GM20000 (cell line): ENCODE results near the gene TMEM238.

Source experiments
- DNase-seq: peaks from one replicate; pipeline ENCODE4 v3.0.0; 2012; ENCODE audit warnings: low spot score
- TF ChIP-seq, protein P1 (sequence below): IDR thresholded peaks from 2 replicates; pipeline ENCODE4 v1.5.1; 2012; ENCODE audit warnings: mild to moderate bottlenecking, control low read depth; ENCODE audit errors: extremely low read depth, missing control alignments

The TMEM238 gene, protein sequence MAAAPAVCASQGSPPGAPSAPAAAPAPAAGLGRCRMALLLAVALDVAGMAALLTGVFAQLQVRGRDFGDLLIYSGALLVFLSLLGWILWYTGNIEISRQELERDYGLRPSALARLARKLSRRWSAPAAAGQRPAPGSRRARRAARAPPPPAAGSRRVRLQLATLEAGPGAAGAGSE

DNA sequence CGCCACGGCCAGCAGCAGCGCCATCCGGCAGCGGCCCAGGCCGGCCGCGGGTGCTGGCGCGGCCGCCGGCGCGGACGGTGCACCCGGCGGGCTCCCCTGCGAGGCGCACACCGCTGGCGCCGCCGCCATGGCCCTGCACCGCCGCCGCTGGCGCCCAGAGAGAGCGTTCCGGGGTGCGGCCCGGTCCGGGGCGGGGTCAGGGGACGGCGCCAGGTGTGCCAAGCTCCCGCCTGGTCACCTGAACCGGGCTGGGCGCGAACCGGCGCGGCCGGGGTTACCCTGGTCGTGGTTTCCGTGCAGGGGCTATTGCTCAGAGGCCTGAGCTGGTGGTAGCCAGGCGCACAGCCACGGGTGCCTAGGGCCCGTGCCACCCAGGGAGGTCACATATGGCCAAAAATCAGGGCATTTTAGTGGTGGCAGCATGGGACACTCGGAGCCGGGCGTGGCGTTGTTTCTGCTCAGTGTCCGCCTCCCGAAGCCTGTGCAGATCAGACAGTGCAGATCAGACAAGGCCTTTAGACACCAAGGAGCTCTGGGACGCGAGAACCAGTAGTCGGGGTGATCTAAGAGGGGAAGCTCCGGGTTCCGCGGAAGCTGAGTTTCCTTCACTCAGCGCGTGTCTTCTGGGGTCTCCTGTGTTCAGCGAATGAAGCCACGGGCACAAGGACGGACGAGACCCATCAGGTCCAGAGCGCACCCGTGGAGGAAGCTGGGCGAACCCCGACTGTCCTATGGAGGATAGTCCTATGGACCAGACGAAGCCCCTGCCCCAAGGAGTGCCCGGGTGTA, at the start of gene TMEM238:
TSS of gene TMEM238 (minus strand) at position 162 of the 789 bp plus-strand sequence. CDS start at position 129, 33 bp downstream.
- TF ChIP-seq, protein P1, sequence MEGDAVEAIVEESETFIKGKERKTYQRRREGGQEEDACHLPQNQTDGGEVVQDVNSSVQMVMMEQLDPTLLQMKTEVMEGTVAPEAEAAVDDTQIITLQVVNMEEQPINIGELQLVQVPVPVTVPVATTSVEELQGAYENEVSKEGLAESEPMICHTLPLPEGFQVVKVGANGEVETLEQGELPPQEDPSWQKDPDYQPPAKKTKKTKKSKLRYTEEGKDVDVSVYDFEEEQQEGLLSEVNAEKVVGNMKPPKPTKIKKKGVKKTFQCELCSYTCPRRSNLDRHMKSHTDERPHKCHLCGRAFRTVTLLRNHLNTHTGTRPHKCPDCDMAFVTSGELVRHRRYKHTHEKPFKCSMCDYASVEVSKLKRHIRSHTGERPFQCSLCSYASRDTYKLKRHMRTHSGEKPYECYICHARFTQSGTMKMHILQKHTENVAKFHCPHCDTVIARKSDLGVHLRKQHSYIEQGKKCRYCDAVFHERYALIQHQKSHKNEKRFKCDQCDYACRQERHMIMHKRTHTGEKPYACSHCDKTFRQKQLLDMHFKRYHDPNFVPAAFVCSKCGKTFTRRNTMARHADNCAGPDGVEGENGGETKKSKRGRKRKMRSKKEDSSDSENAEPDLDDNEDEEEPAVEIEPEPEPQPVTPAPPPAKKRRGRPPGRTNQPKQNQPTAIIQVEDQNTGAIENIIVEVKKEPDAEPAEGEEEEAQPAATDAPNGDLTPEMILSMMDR, result peak; percentile 8
- peak; percentile 75 for DNase-seq

DNA sequence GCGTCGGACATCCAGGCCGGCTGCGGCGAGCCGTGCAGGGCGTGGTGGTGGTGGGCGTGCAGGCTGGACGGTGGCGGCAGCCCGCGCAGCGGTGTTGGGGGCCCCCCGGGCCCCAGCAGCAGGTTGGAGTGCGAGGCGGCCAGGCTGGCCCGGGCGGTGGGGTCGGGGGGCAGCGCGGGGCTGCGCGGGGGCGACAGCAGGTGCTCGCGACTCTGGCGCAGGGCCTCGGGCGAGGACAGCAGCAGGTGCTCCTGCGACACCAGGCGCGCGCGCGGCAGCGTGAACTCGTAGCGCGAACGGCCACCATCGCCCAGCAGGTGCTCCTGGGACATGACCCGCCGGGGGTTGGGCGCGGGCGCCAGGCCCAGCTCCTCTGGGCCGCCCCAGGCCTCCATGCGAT, 49.2 kb upstream of the TMEM238 start:
- TF ChIP-seq, protein P1, result no peak

DNA sequence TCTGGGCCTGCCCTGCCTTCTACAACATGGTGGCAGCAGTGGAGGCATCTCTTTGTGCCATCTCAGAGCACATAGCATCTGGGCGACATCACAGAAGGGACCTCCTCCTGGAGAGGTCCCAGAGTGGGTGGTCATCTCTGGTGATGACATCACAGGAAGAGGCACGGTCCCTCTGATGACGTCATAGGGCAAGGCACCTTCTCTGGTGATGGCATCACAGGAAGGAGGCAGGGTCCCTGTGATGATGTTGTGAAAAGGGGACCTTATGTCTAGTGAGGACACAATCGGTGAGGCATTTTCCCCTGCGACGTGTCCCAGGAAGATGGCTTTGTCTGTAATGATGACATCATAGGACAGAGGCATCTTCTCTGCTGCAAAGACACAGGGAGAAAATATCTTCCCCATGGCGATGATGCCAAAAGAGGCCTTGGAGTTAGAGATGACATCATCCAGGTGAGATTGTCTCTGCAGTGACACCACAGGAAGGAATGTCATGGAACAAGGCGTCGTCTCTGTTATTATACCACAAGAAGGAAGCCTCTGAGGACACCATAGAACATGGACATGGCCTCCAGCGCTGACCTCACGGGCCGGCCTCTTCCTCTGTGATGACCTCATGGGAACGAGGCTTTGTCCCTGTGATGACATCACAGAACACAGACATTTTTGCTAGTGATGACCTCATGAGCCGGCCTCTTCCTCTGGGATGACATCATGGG, 48.3 kb upstream of the TMEM238 start:
- TF ChIP-seq, protein P1, result no peak

More for the DNA sequence above, 49.2 kb upstream of the TMEM238 start:
- peak; percentile 21 for DNase-seq

DNA sequence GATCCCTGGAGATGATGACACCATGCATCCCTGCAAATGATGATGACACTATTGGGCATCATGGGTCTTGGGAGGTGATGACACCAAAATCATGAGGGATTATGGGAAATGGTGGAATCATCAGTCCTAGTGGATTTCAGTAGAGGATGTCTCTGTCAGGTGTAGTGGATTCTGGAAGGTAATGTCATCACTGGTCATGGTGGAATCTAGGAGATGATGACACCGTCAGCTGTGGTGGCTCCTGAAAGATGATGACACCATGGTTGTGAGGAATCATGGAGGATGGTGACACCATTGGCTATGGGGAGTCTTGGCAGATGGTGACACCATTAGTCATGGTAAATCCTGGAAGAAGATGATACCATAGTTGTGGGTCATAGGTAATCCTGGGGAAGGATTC, 47.1 kb upstream of the TMEM238 start:
- TF ChIP-seq, protein P1, result no peak
- no peak for DNase-seq

More for the DNA sequence above, 48.3 kb upstream of the TMEM238 start:
- DNase-seq, result peak; percentile 32

DNA sequence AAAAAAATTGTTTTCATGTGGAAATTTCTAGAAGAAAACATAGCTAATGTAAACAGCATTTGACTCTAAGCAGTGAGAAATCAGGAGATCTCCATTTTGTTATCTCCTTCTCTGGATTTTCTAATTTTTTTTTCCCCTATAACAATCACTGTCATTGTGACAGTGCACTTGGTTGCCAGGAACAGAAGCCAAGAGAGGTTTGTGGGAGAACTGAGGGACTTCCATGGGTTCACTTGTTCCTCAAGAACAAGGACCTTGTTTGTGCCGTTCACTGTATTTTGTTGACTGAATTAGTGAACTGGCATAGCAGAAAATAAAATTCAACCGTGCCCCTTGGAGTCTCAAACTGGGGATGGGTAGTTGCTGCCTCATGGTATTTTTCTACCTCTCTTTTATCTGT, 42.0 kb upstream of the TMEM238 start:
- DNase-seq, result no peak
- TF ChIP-seq, protein P1, result no peak

DNA sequence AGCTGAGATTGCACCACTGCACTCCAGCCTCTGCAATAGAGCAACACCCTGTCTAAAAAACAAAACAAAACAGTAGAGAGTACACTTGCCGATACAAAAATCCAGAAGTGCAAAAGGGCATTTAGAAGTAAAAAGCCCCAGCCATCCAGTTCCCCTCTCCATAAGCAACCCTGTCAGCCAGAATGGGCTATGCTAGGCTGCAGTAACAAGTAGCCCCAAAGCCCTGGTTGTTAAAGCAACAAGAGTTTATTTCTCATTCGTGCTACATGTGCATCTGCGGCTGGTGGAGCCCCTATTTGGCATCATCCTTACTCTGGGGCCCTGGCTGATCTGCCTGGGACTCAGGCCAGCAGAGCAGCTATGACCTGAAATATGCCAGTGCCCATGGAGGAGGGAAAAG, 40.4 kb upstream of the TMEM238 start:
- TF ChIP-seq, protein P1, result no peak
- no peak for DNase-seq
